HL-60/S4 treated with retinoic acid at 250 ng/mL for 4 days and 3 days (cell line): ENCODE measurements around the gene DNAH17.

ENCODE experiments used
- in situ Hi-C: fragments of 300-500 bp; cut with MboI; formaldehyde crosslinking; loops from 2 replicates; pipeline ENCODE4 v1.7.0; 2022; ENCODE audit warnings: low sequenced_read_pairs

The DNAH17 gene

DNA sequence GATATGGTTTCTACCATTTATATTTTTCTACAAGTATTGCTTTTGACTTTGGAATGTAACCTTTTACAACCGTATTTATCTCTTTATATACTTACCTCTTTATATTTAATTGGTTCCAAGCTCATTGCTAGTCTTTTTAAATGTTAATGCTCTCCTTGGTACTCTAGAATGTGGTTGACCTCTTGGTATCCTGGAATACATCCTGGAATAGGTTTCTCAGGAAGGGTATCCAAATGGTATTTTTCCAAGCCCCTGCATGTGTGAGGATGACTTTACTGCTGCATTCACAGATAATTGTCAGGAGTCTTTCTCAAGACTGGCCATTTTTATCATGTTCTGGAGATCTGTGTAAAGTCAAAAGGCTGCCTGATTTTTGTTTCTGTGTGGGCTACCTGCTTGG lies 30.2 kb downstream of the DNAH17 start:
- in situ Hi-C loops: no loop called here

DNA sequence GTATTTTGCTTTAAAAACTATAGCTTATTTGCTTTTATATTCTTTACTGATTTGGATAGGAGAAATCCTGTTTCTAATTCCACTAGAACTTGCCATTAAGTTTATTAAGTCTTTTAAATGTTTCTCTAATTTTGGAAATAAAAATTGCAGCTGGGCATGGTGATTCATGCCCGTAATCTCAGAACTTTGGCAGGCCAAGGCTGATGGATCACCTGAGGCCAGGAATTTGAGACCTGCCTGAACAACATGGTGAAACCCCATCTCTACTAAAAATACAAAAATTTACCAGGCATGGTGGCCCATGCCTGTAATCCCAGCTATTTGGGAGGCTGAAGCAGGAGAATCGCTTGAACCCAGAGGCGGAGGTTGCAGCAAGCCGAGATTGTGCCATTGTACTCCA lies 30.7 kb downstream of the DNAH17 start:
- in situ Hi-C loops: no loop called here

DNA sequence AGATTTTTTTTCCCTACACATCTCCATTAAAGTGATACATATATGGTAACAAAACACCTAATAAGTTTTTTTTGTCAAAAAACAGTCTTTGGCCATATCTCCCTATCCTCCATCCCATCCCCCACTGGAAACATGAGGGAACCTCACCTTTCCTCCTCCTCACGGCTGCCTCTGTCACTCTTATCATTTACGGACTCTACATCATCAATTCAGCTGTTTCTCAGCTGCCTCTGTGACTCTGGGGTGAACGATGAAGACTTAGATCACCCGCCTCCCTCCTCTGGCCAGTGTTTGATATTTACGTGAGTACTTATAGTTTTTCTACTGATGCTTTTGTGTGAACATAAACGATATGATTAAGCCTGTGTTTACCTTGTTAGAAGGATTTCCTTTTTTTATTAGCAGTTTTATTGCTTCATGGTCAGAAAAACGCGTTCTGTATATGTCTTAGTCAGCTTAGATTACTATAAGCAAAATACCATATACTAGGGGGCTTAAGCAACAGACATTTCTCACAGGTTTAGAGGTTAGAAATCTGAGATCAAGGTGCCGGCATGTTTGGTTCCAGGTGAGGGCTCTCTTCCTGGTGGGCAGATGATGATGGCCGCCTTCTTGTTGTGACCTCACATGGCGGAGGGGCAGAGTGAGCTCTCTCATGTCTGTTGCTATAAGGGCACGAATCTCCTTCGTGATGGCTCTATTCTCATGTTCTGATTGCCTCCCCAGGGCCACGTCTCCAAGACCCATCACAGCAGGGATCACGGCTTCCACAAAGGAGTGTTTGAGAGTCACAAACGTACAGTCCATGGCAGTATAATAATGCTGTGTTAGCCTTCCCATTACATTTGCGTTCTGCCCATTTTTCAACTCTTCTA lies 32.1 kb downstream of the DNAH17 start:
- in situ Hi-C loops: no loop called here

- in situ Hi-C loops: no loop called here
Measured at GRCh38 chr17:78541488-78542206, 35.5 kb downstream of the DNAH17 start.

- in situ Hi-C loops: no loop called here
Measured at GRCh38 chr17:78539781-78540180, 37.4 kb downstream of the DNAH17 start.

DNA sequence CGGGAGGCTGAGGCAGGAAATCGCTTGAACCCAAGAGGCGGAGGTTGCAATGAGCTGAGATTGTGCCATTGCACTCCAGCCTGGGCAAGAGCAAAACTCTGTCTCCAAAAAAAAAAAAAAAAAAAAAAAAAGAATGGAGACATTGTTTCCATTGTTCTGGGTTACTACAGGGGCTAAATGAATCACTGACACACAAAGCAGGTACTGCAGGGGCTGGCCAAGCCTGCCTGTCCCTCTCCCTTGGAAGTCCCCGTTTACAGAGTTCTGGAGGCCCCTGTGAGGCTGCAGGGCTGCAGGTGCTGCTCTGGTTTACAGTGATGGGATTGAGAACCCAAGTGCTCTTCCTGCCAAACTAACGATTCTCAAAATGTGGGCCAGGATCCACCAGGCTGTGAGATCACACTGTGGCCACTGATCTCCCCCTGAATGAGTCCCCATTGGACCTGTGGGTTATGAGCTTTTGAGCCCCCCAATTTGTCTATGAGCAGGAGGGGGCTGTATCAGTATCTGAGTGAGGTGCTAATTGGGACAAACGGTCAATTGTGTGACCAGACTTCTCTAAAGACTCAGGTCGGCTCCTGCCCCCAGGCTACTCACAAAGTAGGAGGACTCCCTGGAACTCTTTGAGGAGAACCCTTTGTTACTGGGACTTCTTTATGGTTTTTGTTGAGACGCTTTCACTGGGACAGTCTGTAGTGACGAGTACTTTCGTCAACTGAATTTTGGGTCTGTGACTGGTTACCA lies 39.0 kb downstream of the DNAH17 start:
- in situ Hi-C loops: no loop called here

- in situ Hi-C loops: no loop called here
Measured at GRCh38 chr17:78537217-78537860, 39.9 kb downstream of the DNAH17 start.

DNA sequence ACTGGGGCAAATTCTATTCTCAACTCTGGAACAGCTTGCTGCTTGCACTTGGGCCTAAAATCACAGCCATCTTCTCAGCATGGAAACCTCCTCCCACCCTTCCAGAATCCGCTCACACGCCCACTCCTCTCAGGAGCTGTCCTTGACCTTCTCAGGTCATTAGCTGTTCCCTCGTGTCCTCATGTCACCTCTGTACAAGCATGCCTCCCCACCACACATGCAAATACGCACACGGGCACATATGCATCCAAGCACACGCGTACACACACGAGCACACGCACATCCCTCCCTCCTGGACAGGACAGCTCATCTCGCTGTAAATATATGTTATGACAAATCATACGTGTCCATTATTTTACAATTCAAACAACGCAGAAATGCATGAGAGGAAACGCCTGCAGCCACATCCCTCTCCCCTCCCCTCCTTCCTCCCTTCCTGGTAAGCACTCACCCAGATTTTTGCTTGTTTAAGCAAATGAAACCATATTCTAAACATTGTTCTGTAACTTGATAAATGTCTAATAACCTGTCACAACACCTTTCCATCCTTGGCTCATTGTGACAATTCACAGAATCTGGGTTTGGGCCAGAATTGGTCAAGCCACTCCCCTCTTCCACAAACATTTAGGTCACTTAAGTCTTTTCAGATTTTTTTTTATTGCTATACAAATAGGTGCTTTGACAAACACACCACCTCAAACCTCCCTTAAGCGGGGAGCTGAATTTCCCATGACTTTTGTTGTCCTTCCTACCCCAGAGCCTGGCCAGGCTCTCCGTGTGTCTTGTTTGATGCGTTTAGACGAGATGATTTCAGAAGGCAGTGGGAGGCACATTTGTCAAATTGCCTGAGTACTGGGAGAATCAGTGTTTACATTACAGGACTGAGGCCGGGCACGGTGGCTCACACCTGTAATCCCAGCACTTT lies 41.7 kb downstream of the DNAH17 start:
- in situ Hi-C loops: no loop called here

- in situ Hi-C loops: no loop called here
Measured at GRCh38 chr17:78534492-78535272, 42.5 kb downstream of the DNAH17 start.

DNA sequence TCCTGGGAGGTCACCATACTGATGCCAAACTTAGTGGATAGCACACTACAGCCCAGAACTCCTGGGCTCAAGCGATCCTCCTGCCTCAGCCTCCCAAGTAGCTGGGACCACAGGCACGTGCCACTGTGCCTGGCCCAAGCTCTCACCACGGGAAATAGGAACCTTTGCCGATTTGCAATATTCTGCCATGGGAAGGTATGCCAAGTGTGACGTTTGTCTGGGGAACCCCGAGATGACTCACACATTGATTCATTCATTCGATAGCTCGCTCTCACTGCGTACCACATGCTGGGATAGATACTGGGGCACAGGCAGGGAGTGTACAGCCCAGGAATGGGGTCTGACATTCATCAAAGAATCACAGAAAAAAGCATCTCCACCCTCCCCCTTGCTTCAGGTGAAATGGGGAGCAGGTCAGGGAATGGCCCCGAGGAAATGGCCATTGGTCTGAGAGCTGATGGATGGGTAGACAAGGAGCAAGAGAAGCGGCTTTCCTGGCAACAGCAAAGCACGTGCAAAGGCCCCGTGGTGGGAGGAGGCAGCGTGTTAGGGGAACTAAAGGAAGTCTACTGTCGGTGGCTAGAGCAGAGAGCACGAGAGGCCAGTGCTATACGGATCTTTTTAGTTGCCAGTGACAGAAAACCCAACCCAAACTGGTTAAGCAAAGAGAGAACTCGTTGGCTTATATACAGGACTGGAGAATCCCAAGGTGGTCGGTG lies 44.1 kb downstream of the DNAH17 start:
- in situ Hi-C loops: no loop called here

DNA sequence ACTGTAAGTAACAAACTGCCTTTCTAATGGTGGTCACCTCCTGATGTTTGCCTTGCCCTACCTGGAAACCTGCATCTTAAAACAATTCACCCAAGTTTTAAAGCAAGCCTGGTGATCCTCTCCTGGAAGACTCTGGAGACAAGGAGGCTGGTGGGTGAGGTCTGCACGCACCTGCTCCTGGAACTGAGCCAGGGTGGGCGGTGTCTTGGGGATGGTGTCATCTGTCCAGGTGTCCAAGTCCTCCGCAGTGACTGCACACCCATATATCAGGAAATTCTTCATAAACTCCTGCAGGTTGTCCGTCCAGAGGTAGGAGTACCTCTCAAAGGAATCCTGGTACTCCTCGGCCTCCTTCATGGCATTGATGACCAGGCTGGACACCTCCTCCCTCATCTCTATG lies 44.9 kb downstream of the DNAH17 start:
- in situ Hi-C loops: no loop called here

GRCh38 chr17:78530675-78531074 lies 46.5 kb downstream of the DNAH17 start:
- in situ Hi-C loops: no loop called here

DNA sequence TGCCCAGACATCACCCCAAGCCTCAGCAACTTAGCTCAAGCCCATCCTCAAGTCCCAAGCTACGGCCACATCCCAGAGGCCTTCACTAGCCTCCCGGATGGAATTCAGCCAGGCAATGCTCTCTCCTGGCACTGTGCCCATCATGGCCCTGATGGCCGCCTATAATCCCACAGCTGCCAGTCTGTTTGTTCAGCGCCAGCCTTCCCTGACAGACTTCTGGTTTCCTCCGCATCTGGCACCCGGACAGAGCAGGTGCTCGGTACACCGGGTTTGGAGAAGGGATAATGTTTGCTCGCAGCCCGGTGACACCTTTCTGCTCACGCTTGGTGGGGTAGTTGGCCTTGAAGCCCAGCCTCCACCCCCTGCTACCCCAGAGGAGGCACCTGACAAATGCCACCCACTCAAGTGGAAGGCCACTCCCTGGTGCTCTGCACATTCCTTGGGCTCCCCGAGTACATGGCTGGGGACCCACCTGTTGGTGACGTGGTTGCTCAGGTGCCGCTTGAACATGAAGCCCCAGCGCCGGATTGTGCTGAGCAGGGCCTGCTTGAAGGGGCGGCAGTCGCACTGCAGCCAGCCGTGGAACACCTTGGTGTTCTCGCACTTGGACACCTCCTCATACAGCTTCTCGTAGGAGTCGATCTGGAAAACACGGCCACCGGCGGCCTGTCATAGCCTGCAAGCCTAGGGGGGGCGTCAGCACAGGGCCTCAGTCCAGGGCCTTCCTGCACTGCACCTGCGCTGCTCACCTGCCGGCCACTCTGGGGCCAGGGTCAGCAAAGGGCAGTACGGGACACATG lies 47.1 kb downstream of the DNAH17 start:
- in situ Hi-C loops: no loop called here

DNA sequence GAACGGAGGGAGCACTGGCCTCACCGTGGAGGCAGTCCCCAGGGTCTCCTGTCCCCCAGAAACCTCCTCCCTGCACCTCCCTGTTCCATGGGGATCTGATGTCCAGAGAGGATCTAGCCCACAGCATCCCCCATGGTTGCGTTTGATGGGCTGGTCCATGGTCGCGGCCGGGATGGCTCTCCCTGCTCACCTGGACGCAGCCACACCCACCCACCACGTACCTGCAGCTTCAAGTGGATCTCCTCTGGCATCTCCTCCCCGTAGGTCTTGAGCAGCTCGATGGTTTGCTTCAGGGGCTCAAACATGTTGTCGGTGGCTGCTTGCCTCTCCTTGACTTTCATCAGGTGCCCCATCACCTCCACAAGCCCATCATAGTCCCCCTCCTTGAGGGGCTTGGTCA lies 47.9 kb downstream of the DNAH17 start:
- in situ Hi-C loops: no loop called here

GRCh38 chr17:78528541-78528940 lies 48.7 kb downstream of the DNAH17 start:
- in situ Hi-C loops: no loop called here

GRCh38 chr17:78527345-78527744 lies 49.9 kb downstream of the DNAH17 start:
- in situ Hi-C loops: no loop called here

DNA sequence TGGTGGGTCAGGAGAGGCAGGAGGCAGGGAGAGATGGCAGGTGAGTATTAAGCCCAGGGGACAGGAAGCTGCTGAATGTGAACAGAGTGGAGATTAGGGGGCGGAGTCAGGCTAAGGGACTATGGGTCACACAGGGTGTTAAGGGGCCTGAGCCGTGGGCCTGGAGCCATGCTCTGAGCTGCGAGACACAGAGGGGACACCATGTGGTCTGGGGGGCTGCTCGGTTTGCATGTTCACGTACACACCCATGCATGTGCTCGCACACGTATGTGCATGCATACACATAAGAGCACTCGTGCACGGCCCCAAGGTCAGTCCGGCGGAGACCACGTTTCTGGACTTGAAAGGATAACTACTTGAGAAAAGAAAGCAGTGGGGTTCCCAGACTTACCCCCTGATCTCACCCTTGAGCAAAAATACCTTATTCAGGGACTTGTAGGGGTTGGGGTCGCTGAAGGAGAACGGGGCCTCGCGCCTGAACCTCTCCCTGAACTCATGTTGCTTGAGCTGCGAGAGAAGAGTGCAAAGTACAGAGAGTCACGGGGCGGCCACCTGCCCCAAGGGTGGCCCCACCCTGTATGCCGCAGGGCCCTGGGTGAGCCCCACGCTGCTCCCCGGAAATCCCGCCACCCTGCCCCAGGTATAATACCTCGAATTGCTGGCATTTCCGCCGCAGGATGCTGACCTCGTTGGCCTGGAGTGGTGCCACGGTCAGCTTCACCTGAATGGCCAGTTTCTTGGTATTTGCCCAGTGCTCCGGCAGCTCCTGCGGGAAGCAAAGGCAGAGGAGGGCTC lies 50.8 kb downstream of the DNAH17 start:
- in situ Hi-C loops: no loop called here
